Hepatocyte (in vitro differentiated cells): ENCODE results near the gene NRP1. TPM values are rescaled to one million over a fixed set of nuclear protein-coding genes. Genes with fewer than 3 reads are reported as not detected.

Source experiments
- DNase-seq: peaks from one replicate; pipeline ENCODE4 v3.0.0-alpha.2; 2016; ENCODE audit warnings: low spot score
- H2AFZ ChIP-seq: fragments of 200-600 bp; sonication (generic); 2 replicates; pipeline ENCODE4 v1.6.0; 2016; ENCODE audit warnings: antibody characterized with exemption, mild to moderate bottlenecking
- H3K27ac ChIP-seq: fragments of 200-600 bp; sonication (generic); 2 replicates; pipeline ENCODE4 v1.5.1; 2016; ENCODE audit warnings: mild to moderate bottlenecking
- H3K27me3 ChIP-seq: fragments of 200-600 bp; sonication (generic); 2 replicates; pipeline ENCODE4 v1.6.1; 2016
- H3K36me3 ChIP-seq: fragments of 200-600 bp; sonication (generic); replicated peaks from 2 replicates; pipeline ENCODE4 v1.5.1; 2016; ENCODE audit warnings: low read depth; ENCODE audit not compliant: insufficient read depth
- H3K4me1 ChIP-seq: fragments of 200-600 bp; sonication (generic); 2 replicates; pipeline ENCODE4 v1.5.1; 2016; ENCODE audit warnings: mild to moderate bottlenecking, moderate library complexity; ENCODE audit not compliant: insufficient read depth
- H3K4me2 ChIP-seq: fragments of 200-600 bp; sonication (generic); 2 replicates; pipeline ENCODE4 v1.6.0; 2016
- H3K4me3 ChIP-seq: fragments of 200-600 bp; sonication (generic); 2 replicates; pipeline ENCODE4 v1.5.1; 2016; ENCODE audit warnings: mild to moderate bottlenecking
- H3K79me2 ChIP-seq: fragments of 200-600 bp; sonication (generic); 2 replicates; pipeline ENCODE4 v1.6.0; 2017; ENCODE audit warnings: mild to moderate bottlenecking
- H3K9me2 ChIP-seq: fragments of 200-600 bp; sonication (generic); replicated peaks from 2 replicates; pipeline ENCODE4 v1.6.0; 2017; ENCODE audit warnings: mild to moderate bottlenecking; ENCODE audit not compliant: insufficient read depth
- H3K9me3 ChIP-seq: fragments of 200-600 bp; sonication (generic); 2 replicates; pipeline ENCODE4 v1.5.1; 2016; ENCODE audit warnings: low read depth, mild to moderate bottlenecking
- H4K20me1 ChIP-seq: fragments of 200-600 bp; sonication (generic); 2 replicates; pipeline ENCODE4 v1.6.0; 2016; ENCODE audit warnings: mild to moderate bottlenecking; ENCODE audit not compliant: insufficient read depth, poor library complexity, severe bottlenecking
- EZH2 ChIP-seq: fragments of 200-600 bp; sonication (generic); IDR thresholded peaks from 2 replicates; pipeline ENCODE4 v1.6.1; 2016; ENCODE audit warnings: antibody characterized with exemption, mild to moderate bottlenecking, borderline replicate concordance
- EZH2phosphoT487 ChIP-seq: fragments of 200-600 bp; sonication (generic); IDR thresholded peaks from one replicate; pipeline ENCODE4 v1.6.1; 2018; ENCODE audit warnings: antibody characterized with exemption, mild to moderate bottlenecking, low read depth, moderate library complexity; ENCODE audit not compliant: unreplicated experiment, severe bottlenecking
- WGBS: methylation state at CpG from one replicate; pipeline ENCODE4 v1.1.6; 2016; ENCODE audit warnings: low lambda C conversion rate; ENCODE audit errors: missing lambda C conversion rate; 5-methylcytosine and 5-hydroxymethylcytosine counted together
- polyA plus RNA-seq: library from polyadenylated mRNA; unstranded; fragments of >200 nt; fragmentation: Nextera tagmentation; extraction: Ambion mirVana; gene quantifications from 2 replicates; pipeline ENCODE4 v1.2.1, GENCODE V29; 2016
- total RNA-seq: library from RNA; depleted of rRNA; stranded (reverse); fragments of >200 nt; gene quantifications from 2 replicates; pipeline ENCODE4 v1.2.3, GENCODE V29; 2014
- TF ChIP-seq, protein P1 (sequence below): fragments of 200-600 bp; sonication (generic); IDR thresholded peaks from 2 replicates; pipeline ENCODE4 v1.5.1; 2016; ENCODE audit warnings: antibody characterized with exemption, mild to moderate bottlenecking; ENCODE audit not compliant: poor library complexity

NRP1 gene
- total and polyA plus RNA-seq, 2 experiments from 2014 or later: 32.2 to 46.9 TPM

DNA sequence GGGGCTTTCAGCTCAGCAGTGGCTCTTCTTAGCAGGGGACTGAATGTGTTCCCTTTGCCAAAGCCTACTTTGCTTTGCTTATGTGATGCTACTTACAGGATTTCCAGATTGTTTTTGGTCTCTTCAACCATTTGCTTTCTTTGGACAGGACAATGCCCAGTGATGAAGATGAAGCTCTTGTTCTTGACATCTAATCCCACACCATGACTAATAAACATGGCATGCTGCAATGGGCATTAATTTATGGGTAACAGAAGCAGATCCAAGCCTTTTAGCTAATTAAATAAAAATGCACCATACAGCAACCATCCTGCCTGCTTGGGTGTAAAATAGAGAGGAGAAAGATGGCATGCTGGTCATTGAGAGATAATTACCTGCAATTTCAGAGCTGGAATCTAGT lies 200.9 kb downstream of the NRP1 start:
- no peaks in the 10 kb centered on the region for H3K9me3 ChIP-seq
- no peaks in the 10 kb centered on the region for H3K9me2 ChIP-seq
- no peak overlapping the region for H3K4me3 ChIP-seq
- no peak for DNase-seq
- H3K36me3 ChIP-seq: no peaks in the 10 kb centered on the region
- H2AFZ ChIP-seq: no peak overlapping the region
- peaks cover 22% of the 10 kb centered on the region for H3K4me1 ChIP-seq
- H3K79me2 ChIP-seq: no peaks in the 10 kb centered on the region
- no peaks in the 10 kb centered on the region for H3K27me3 ChIP-seq
- no peaks in the 10 kb centered on the region for H4K20me1 ChIP-seq
- peak overlapping the region; percentile 84 for H3K27ac ChIP-seq
- H3K4me2 ChIP-seq: no peak overlapping the region
- TF ChIP-seq EZH2: no peak
- TF ChIP-seq, protein P1, sequence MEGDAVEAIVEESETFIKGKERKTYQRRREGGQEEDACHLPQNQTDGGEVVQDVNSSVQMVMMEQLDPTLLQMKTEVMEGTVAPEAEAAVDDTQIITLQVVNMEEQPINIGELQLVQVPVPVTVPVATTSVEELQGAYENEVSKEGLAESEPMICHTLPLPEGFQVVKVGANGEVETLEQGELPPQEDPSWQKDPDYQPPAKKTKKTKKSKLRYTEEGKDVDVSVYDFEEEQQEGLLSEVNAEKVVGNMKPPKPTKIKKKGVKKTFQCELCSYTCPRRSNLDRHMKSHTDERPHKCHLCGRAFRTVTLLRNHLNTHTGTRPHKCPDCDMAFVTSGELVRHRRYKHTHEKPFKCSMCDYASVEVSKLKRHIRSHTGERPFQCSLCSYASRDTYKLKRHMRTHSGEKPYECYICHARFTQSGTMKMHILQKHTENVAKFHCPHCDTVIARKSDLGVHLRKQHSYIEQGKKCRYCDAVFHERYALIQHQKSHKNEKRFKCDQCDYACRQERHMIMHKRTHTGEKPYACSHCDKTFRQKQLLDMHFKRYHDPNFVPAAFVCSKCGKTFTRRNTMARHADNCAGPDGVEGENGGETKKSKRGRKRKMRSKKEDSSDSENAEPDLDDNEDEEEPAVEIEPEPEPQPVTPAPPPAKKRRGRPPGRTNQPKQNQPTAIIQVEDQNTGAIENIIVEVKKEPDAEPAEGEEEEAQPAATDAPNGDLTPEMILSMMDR: no peak
- no peak for TF ChIP-seq EZH2phosphoT487

DNA sequence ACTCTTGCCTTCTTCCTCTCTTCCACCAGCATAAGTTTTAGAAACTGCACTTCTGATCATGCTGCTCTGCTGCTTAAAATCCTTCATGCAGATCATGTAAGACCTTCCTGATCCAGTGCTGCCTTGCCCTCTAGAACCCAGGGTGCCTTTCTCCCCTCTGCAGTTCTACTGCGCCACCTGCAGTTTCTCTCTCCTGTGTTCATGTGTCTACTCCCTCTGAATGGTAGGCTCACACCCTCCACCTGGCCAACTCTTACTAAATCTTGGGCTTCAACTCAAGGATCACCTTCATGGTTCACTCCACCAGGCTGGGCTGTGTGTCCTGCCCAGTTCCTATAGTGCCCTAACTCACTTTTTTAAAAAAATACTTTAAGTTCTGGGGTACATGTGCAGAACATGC lies 201.8 kb downstream of the NRP1 start:
- Histone ChIP-seq H3K79me2 (no peaks in the 10 kb centered on the region), H3K4me2 (no peak overlapping the region), H2AFZ (no peak overlapping the region), H4K20me1 (no peaks in the 10 kb centered on the region), H3K27me3 (no peaks in the 10 kb centered on the region), H3K9me2 (no peaks in the 10 kb centered on the region), H3K9me3 (no peaks in the 10 kb centered on the region), H3K27ac (no peak overlapping the region), H3K36me3 (no peaks in the 10 kb centered on the region), H3K4me3 (no peak overlapping the region), H3K4me1 (peaks cover 22% of the 10 kb centered on the region)
- no peak for DNase-seq
- 85% methylated on average over 1 of the region's 1 CpG for WGBS
- TF ChIP-seq EZH2phosphoT487 (no peak), EZH2 (no peak)
- TF ChIP-seq, protein P1: no peak

DNA sequence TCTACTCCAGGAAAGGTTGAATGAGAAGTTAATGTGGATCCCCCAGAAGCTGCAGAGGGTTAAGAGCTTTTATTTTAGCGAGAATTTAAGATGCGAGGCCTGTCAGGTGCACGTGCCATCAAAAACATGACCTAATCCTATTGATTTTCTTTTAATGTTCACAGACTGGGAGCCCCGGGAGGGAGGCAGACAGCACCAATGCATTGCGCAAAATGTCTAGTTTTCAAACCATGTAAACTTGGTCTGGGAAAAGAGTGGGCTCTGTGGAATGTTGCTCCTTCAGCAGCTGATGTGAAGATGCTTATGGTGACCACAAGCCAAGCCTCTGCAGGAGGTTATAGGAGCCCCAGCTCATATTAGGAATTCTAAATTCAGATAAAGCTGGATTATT lies 204.5 kb downstream of the NRP1 start:
- H4K20me1 ChIP-seq: no peaks in the 10 kb centered on the region
- 84% methylated on average over 5 of the region's 5 CpGs for WGBS
- H2AFZ ChIP-seq: no peak overlapping the region
- no peaks in the 10 kb centered on the region for H3K9me3 ChIP-seq
- no peaks in the 10 kb centered on the region for H3K9me2 ChIP-seq
- no peak for DNase-seq
- no peaks in the 10 kb centered on the region for H3K27me3 ChIP-seq
- H3K79me2 ChIP-seq: no peaks in the 10 kb centered on the region
- peak overlapping the region; percentile 31 for H3K27ac ChIP-seq
- H3K4me3 ChIP-seq: no peak overlapping the region
- H3K4me2 ChIP-seq: no peak overlapping the region
- H3K4me1 ChIP-seq: peaks cover 9% of the 10 kb centered on the region
- no peak for TF ChIP-seq EZH2
- no peaks in the 10 kb centered on the region for H3K36me3 ChIP-seq

- no peaks in the 10 kb centered on the region for H3K36me3 ChIP-seq
- H3K27ac ChIP-seq: peak overlapping the region; percentile 31
- H4K20me1 ChIP-seq: no peaks in the 10 kb centered on the region
- TF ChIP-seq, protein P1: no peak
- no peak for TF ChIP-seq EZH2
- TF ChIP-seq EZH2phosphoT487: no peak
- no peak overlapping the region for H3K4me3 ChIP-seq
- peaks cover 7% of the 10 kb centered on the region for H3K4me1 ChIP-seq
- 76% methylated on average over 10 of the region's 10 CpGs for whole genome bisulfite sequencing
- H3K79me2 ChIP-seq: no peaks in the 10 kb centered on the region
- no peak overlapping the region for H3K4me2 ChIP-seq
- no peaks in the 10 kb centered on the region for H3K9me2 ChIP-seq
- no peak overlapping the region for H2AFZ ChIP-seq
- H3K27me3 ChIP-seq: no peaks in the 10 kb centered on the region
- DNase-seq: no peak
- no peaks in the 10 kb centered on the region for H3K9me3 ChIP-seq
Observed at GRCh38 chr10:33129141-33129995, 205.1 kb downstream of the NRP1 start.
